Uterus (tissue), 2 donors: ENCODE results near the gene ZNF771.

Experiments
- CTCF ChIP-seq, 4 experiments: fragments of 200-600 bp in 2 of 4; fragments of 450-650 bp in 2 of 4; sonication (generic) in 2 of 4; IDR thresholded peaks; one replicate each; pipeline ENCODE4 v1.5.1; 2016 to 2019; ENCODE audit warnings: antibody characterized with exemption in 4 of 4, mild to moderate bottlenecking in 2 of 4, moderate library complexity in 1 of 4
- POLR2A ChIP-seq, 2 donors: fragments of 450-650 bp; IDR thresholded peaks; one replicate each; pipeline ENCODE4 v1.6.1; 2016; ENCODE audit warnings: antibody characterized with exemption in 2 of 2, mild to moderate bottlenecking in 1 of 2, moderate library complexity in 1 of 2

DNA sequence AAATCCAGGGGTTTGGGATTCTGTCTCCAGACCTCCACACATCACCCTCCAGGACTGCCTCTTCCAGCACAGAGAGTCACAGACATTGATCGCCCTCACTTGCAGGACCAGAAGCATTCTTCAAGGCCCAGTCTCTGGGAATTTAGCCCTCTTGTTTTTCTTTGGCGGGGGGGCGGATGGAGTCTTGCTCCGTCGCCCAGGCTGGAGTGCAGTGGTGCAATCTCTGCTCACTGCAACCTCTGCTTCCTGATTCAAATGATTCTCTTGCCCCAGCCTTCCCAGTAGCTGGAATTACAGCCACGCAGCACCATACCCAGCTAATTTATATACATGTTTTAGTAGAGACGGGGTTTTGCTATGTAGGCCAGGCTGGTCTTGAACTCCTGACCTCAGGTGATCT lies 56.7 kb downstream of the ZNF771 start:
- no peak for TF ChIP-seq POLR2A (IDR thresholded peaks at IDR 0.05)
- TF ChIP-seq CTCF (IDR thresholded peaks at IDR 0.05) = no peak
